WTC11 (cell line): ENCODE measurements around the gene XPR1.

Experiments
- MXD4 ChIP-seq: fragments of 250-450 bp; sonication (Bioruptor Pico); IDR thresholded peaks from 2 replicates; pipeline ENCODE4 v1.8.0; 2021; ENCODE audit warnings: mild to moderate bottlenecking, moderate library complexity, borderline replicate concordance
- TF ChIP-seq, protein P1 (sequence below): fragments of 200-600 bp; IDR thresholded peaks from 2 replicates; pipeline ENCODE4 v1.8.0; 2022; ENCODE audit warnings: antibody characterized with exemption
- TF ChIP-seq, protein P2 (sequence below): sonication (generic); formaldehyde crosslinking; IDR thresholded peaks from 2 replicates; pipeline ENCODE4 v1.8.1; 2023; ENCODE audit warnings: mild to moderate bottlenecking, missing genetic modification reagents, moderate library complexity
- TF ChIP-seq, protein P3 (sequence below): fragments of 250-450 bp; sonication (Bioruptor Pico); IDR thresholded peaks from 2 replicates; pipeline ENCODE4 v1.9.0; 2021; ENCODE audit warnings: mild to moderate bottlenecking
- TF ChIP-seq, protein P4 (sequence below): sonication (generic); formaldehyde crosslinking; IDR thresholded peaks from 2 replicates; pipeline ENCODE4 v1.8.0; 2023; ENCODE audit warnings: mild to moderate bottlenecking, missing genetic modification reagents

DNA sequence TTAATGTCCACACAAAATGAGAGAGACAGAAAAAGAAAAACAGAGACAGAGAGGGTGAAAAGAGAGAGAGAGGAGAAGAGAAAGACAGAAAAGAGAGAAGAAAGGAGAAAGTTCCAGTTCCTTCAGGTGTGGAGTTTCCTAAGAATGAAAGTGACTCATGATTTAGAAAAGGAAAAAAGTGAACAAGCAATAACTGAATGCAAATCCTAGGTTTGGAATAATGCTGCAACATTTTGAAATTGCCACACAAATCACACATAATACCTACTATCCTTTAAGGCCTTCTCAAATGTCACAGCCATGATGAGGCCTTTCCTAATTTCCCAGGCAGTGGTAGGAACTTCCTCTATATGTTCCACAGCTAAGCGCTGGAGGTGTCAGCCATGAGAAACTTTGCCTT lies 31.5 kb upstream of the XPR1 start:
- TF ChIP-seq MXD4 = no peak
- TF ChIP-seq, protein P1, sequence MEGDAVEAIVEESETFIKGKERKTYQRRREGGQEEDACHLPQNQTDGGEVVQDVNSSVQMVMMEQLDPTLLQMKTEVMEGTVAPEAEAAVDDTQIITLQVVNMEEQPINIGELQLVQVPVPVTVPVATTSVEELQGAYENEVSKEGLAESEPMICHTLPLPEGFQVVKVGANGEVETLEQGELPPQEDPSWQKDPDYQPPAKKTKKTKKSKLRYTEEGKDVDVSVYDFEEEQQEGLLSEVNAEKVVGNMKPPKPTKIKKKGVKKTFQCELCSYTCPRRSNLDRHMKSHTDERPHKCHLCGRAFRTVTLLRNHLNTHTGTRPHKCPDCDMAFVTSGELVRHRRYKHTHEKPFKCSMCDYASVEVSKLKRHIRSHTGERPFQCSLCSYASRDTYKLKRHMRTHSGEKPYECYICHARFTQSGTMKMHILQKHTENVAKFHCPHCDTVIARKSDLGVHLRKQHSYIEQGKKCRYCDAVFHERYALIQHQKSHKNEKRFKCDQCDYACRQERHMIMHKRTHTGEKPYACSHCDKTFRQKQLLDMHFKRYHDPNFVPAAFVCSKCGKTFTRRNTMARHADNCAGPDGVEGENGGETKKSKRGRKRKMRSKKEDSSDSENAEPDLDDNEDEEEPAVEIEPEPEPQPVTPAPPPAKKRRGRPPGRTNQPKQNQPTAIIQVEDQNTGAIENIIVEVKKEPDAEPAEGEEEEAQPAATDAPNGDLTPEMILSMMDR = no peak
- TF ChIP-seq, protein P2, sequence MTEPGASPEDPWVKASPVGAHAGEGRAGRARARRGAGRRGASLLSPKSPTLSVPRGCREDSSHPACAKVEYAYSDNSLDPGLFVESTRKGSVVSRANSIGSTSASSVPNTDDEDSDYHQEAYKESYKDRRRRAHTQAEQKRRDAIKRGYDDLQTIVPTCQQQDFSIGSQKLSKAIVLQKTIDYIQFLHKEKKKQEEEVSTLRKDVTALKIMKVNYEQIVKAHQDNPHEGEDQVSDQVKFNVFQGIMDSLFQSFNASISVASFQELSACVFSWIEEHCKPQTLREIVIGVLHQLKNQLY = no peak
- TF ChIP-seq, protein P3, sequence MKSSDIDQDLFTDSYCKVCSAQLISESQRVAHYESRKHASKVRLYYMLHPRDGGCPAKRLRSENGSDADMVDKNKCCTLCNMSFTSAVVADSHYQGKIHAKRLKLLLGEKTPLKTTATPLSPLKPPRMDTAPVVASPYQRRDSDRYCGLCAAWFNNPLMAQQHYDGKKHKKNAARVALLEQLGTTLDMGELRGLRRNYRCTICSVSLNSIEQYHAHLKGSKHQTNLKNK (CRISPR knock-in tag) = no peak
- TF ChIP-seq, protein P4, sequence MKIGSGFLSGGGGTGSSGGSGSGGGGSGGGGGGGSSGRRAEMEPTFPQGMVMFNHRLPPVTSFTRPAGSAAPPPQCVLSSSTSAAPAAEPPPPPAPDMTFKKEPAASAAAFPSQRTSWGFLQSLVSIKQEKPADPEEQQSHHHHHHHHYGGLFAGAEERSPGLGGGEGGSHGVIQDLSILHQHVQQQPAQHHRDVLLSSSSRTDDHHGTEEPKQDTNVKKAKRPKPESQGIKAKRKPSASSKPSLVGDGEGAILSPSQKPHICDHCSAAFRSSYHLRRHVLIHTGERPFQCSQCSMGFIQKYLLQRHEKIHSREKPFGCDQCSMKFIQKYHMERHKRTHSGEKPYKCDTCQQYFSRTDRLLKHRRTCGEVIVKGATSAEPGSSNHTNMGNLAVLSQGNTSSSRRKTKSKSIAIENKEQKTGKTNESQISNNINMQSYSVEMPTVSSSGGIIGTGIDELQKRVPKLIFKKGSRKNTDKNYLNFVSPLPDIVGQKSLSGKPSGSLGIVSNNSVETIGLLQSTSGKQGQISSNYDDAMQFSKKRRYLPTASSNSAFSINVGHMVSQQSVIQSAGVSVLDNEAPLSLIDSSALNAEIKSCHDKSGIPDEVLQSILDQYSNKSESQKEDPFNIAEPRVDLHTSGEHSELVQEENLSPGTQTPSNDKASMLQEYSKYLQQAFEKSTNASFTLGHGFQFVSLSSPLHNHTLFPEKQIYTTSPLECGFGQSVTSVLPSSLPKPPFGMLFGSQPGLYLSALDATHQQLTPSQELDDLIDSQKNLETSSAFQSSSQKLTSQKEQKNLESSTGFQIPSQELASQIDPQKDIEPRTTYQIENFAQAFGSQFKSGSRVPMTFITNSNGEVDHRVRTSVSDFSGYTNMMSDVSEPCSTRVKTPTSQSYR (CRISPR knock-in tag) = no peak
